ENCODE data around the gene CABP4. TPM values are rescaled to one million over a fixed set of nuclear protein-coding genes. Genes with fewer than 3 reads are reported as not detected.

Gene CABP4
- total RNA-seq: 0.52 TPM

DNA sequence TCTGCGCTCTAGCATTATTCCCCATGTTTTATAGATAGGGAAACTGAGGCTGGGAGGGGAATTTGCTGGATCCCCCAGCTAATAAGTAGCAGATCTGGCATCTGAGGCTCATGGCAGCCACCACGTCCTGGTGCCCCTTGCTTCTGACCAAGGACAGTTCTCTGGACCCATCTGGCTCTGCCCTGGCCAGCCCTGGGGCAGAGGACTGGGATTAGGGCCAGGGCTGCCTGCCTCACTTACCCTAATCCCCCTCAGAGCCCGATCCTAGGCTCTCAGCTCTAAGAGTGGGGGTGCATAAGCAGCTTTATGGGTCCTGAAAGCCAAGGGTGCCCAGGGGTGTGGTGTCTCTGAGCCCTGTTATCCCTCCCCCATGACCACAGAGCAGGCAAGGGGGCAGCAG lies at the start of gene CABP4:
CABP4 (plus strand) TSS at position 301 of the 400 bp plus-strand sequence; CDS start at position 371, 70 bp downstream.
- Histone ChIP-seq H3K27me3 (ENCODE audit: control insufficient read depth in 3 of 3, insufficient read depth in 3 of 3, low read length in 3 of 3) (peaks cover 0 to 6% (median 0%) of the 10 kb centered on the region in 3 donors), H3K36me3 (ENCODE audit: control insufficient read depth in 3 of 3, insufficient read depth in 3 of 3, low read length in 3 of 3) (no peaks in the 10 kb centered on the region), H3K9ac (ENCODE audit: low read depth in 1 of 3, low read length in 3 of 3) (no peak within 1 kb of the TSS), H3K27ac (ENCODE audit: low read depth, low read length) (no peak within 1 kb of the TSS), H3K4me1 (ENCODE audit: control insufficient read depth in 3 of 3, insufficient read depth in 3 of 3, low read length in 3 of 3) (peaks cover 0 to 8% (median 7%) of the 10 kb centered on the region in 3 donors), H3K9me3 (ENCODE audit: control insufficient read depth in 3 of 3, low read length in 3 of 3) (no peaks in the 10 kb centered on the region), H3K4me3 (ENCODE audit: low read length in 3 of 3) (no peak within 1 kb of the TSS)

DNA sequence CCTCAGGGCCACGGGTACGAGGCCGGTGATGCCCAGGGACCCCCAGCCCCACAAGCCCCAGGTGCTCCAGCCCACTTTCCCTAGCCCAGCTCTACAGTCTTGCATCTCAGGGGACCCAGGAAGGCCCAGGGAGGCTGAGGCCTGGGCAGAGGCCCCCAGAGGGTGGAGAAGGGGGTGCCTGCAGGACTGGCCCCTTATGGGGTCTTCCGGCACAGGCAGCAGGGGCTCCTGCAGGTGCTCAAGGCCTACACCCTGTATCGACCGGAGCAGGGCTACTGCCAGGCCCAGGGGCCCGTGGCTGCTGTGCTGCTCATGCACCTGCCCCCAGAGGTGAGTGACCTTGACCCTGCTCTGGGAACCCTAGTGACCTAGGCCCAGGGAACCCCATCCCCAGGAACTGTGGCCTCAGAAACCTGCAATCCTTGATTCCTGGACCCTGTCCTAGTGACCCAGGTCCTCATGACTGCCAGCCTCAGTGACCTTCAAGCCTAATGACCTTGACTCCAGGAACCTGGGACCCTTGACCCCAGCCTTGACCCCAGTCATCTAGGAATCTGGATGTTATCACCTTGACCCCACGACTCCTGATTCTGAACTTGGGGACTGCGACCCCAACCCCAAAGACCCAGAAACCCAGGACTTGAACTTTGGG lies 49.3 kb upstream of the CABP4 start:
- Histone ChIP-seq H3K27me3 (ENCODE audit: control insufficient read depth in 3 of 3, insufficient read depth in 3 of 3, low read length in 3 of 3) (peaks cover 19 to 44% (median 34%) of the 10 kb centered on the region in 3 donors), H3K36me3 (ENCODE audit: control insufficient read depth in 3 of 3, insufficient read depth in 3 of 3, low read length in 3 of 3) (no peaks in the 10 kb centered on the region), H3K27ac (ENCODE audit: low read depth, low read length) (no peak overlapping the region), H3K4me1 (ENCODE audit: control insufficient read depth in 3 of 3, insufficient read depth in 3 of 3, low read length in 3 of 3) (peaks cover 13 to 24% (median 19%) of the 10 kb centered on the region in 3 donors), H3K9ac (ENCODE audit: low read depth in 1 of 3, low read length in 3 of 3) (peak overlapping the region in 1 of 3 donors; percentile 40), H3K9me3 (ENCODE audit: control insufficient read depth in 3 of 3, low read length in 3 of 3) (no peaks in the 10 kb centered on the region), H3K4me3 (ENCODE audit: low read length in 3 of 3) (no peak overlapping the region)

DNA sequence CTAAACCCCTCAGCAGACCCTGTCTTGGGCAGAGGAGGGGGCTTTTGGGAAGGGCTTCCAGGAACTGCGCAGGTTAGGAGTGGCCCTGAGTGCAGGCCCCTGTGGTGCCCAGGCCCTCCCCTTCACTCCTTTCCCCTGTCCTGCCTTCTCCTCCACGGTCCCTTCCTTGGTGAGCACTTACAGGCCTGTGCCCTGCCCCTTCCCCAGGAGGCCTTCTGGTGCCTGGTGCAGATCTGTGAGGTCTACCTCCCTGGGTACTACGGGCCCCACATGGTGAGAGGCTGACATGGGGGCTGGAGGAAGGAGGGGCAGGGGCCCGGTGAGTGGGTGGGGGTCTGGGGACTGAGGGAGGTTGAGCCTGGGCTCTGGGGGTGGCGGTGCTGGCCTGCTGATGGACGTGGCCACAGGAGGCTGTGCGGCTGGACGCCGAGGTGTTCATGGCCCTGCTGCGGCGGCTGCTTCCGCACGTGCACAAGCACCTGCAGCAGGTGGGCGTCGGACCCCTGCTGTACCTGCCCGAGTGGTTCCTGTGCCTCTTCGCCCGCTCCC lies 48.7 kb upstream of the CABP4 start:
- no peaks in the 10 kb centered on the region for H3K36me3 ChIP-seq (ENCODE audit: control insufficient read depth in 3 of 3, insufficient read depth in 3 of 3, low read length in 3 of 3)
- H3K27me3 ChIP-seq (ENCODE audit: control insufficient read depth in 3 of 3, insufficient read depth in 3 of 3, low read length in 3 of 3): peaks cover 25 to 50% (median 37%) of the 10 kb centered on the region in 3 donors
- H3K4me1 ChIP-seq (ENCODE audit: control insufficient read depth in 3 of 3, insufficient read depth in 3 of 3, low read length in 3 of 3): peaks cover 10 to 20% (median 17%) of the 10 kb centered on the region in 3 donors
- no peak overlapping the region for H3K4me3 ChIP-seq (ENCODE audit: low read length in 3 of 3)
- no peak overlapping the region for H3K27ac ChIP-seq (ENCODE audit: low read depth, low read length)
- H3K9ac ChIP-seq (ENCODE audit: low read depth in 1 of 3, low read length in 3 of 3): peak overlapping the region in 1 of 3 donors; percentile 40
- no peaks in the 10 kb centered on the region for H3K9me3 ChIP-seq (ENCODE audit: control insufficient read depth in 3 of 3, low read length in 3 of 3)

DNA sequence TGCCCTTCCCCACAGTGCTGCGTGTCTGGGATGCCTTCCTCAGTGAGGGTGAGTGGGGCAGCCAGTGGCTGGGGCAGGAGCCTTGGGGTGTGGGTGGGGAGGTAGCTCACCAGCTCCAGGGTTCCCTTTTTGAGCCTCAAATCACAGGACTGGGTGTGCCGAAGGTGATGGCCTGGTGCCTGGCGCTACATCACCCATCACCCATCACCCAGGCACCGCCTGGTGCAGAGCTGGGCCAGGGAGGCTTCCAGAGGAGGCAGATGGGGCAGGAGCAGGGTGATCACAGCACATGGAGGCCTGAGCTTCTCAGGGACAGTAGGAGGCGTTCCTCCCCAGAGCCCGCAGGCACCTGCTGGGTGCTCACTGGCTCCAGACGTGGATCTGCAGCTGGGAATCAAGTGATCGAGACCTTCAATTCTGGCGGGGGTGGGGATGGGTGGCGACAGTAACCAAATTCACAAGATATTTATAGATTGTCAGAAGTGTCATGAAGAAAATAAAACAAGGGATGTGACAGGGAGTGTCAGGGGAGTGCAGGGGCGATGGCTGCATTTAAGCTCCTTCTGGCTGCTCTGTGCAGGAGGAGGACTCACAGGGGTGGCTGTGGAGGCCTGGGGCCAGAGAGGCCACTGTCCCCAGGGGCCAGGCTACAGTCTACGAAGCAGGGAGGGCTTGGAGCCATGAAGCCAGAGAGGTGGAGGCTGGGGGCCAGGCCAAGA lies 48.0 kb upstream of the CABP4 start:
- no peaks in the 10 kb centered on the region for H3K9me3 ChIP-seq (ENCODE audit: control insufficient read depth in 3 of 3, low read length in 3 of 3)

DNA sequence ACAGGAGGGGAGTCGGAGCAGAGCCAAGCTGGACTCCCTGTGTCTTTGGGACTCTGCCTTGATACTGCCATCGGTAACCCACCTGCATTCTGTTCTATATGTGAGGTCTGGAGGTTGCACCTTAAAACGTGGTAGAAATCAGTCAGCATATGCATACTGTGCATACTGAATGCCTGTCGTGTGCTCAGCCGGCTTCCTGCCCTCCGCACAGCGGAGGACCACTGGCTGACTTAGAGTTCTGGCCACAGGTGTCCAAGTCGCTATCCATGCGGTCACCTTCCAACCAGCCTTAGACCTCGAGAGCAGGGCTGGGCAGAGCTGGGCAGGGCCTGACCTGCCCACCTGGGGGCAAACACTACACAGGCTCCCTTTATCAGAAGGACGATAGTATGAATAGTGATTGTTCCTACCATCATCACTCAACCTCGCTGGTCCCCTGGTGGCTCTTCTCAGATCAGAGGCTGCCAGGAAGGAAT lies 47.4 kb upstream of the CABP4 start:
- H3K4me3 ChIP-seq (ENCODE audit: low read length in 3 of 3): no peak overlapping the region
- peaks cover 6 to 17% (median 13%) of the 10 kb centered on the region in 3 donors for H3K4me1 ChIP-seq (ENCODE audit: control insufficient read depth in 3 of 3, insufficient read depth in 3 of 3, low read length in 3 of 3)
- H3K9ac ChIP-seq (ENCODE audit: low read depth in 1 of 3, low read length in 3 of 3): no peak overlapping the region
- no peak overlapping the region for H3K27ac ChIP-seq (ENCODE audit: low read depth, low read length)
- no peaks in the 10 kb centered on the region for H3K9me3 ChIP-seq (ENCODE audit: control insufficient read depth in 3 of 3, low read length in 3 of 3)
- H3K27me3 ChIP-seq (ENCODE audit: control insufficient read depth in 3 of 3, insufficient read depth in 3 of 3, low read length in 3 of 3): peaks cover 37 to 62% (median 42%) of the 10 kb centered on the region in 3 donors
- H3K36me3 ChIP-seq (ENCODE audit: control insufficient read depth in 3 of 3, insufficient read depth in 3 of 3, low read length in 3 of 3): no peaks in the 10 kb centered on the region

More for the DNA sequence above, 48.0 kb upstream of the CABP4 start:
- Histone ChIP-seq H3K27me3 (ENCODE audit: control insufficient read depth in 3 of 3, insufficient read depth in 3 of 3, low read length in 3 of 3) (peaks cover 32 to 56% (median 42%) of the 10 kb centered on the region in 3 donors), H3K4me1 (ENCODE audit: control insufficient read depth in 3 of 3, insufficient read depth in 3 of 3, low read length in 3 of 3) (peaks cover 7 to 18% (median 14%) of the 10 kb centered on the region in 3 donors), H3K4me3 (ENCODE audit: low read length in 3 of 3) (no peak overlapping the region), H3K27ac (ENCODE audit: low read depth, low read length) (no peak overlapping the region), H3K9ac (ENCODE audit: low read depth in 1 of 3, low read length in 3 of 3) (no peak overlapping the region), H3K36me3 (ENCODE audit: control insufficient read depth in 3 of 3, insufficient read depth in 3 of 3, low read length in 3 of 3) (no peaks in the 10 kb centered on the region)

DNA sequence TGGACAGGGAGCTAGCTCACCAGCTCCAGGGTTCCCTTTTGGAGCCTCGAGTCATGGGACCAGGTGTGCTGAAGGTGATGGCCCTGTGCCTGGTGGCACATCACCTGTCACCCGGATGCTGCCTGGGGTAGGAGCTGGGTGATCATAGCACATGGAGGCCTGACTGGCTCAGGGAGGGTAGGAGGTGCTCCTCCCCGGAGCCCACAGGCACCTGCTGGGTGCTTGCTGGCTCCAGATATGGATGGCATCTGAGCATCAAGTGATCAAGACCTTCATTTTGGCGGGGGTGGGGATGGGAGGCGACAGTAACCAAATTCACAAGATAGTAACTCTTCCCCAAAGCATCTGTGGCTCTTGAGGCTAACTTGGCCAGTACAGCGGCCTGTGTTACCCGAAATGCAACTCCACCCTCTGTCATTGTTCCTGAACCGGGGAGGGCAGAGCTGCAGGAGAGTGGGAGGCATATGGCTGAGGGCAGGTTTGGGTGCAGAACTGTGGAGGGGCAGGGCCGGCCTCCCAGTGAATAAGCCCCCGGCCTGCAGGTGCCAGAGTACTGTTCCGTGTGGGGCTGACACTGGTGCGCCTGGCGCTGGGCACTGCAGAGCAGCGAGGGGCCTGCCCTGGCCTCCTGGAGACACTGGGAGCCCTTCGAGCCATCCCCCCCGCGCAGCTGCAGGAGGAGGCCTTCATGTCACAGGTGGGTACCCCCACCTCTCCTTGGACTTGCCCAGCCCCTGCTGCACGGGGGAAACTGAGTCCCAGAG lies 46.5 kb upstream of the CABP4 start:
- Histone ChIP-seq H3K27ac (ENCODE audit: low read depth, low read length) (no peak overlapping the region), H3K4me3 (ENCODE audit: low read length in 3 of 3) (no peak overlapping the region), H3K27me3 (ENCODE audit: control insufficient read depth in 3 of 3, insufficient read depth in 3 of 3, low read length in 3 of 3) (peaks cover 39 to 63% (median 42%) of the 10 kb centered on the region in 3 donors), H3K36me3 (ENCODE audit: control insufficient read depth in 3 of 3, insufficient read depth in 3 of 3, low read length in 3 of 3) (no peaks in the 10 kb centered on the region), H3K4me1 (ENCODE audit: control insufficient read depth in 3 of 3, insufficient read depth in 3 of 3, low read length in 3 of 3) (peaks cover 6 to 17% (median 13%) of the 10 kb centered on the region in 3 donors), H3K9ac (ENCODE audit: low read depth in 1 of 3, low read length in 3 of 3) (no peak overlapping the region), H3K9me3 (ENCODE audit: control insufficient read depth in 3 of 3, low read length in 3 of 3) (no peaks in the 10 kb centered on the region)

DNA sequence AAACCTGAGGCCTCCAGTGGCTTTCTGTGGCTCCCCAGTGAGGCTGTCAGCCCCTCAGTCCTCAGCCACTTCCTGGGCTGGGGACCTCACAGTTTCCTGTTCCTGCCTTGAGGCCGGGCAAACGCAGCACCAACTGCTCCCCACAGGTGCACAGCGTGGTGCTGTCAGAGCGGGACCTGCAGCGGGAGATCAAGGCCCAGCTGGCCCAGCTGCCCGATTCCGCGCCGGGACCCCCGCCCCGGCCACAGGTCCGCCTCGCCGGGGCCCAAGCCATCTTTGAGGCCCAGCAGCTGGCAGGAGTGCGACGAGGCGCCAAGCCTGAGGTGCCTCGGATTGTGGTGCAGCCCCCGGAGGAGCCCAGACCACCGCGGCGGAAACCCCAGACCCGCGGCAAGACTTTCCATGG lies 45.9 kb upstream of the CABP4 start:
- Histone ChIP-seq H3K4me3 (ENCODE audit: low read length in 3 of 3) (no peak overlapping the region), H3K27ac (ENCODE audit: low read depth, low read length) (no peak overlapping the region), H3K4me1 (ENCODE audit: control insufficient read depth in 3 of 3, insufficient read depth in 3 of 3, low read length in 3 of 3) (peaks cover 6 to 17% (median 13%) of the 10 kb centered on the region in 3 donors), H3K9ac (ENCODE audit: low read depth in 1 of 3, low read length in 3 of 3) (no peak overlapping the region), H3K27me3 (ENCODE audit: control insufficient read depth in 3 of 3, insufficient read depth in 3 of 3, low read length in 3 of 3) (peaks cover 39 to 63% (median 42%) of the 10 kb centered on the region in 3 donors), H3K9me3 (ENCODE audit: control insufficient read depth in 3 of 3, low read length in 3 of 3) (no peaks in the 10 kb centered on the region), H3K36me3 (ENCODE audit: control insufficient read depth in 3 of 3, insufficient read depth in 3 of 3, low read length in 3 of 3) (no peaks in the 10 kb centered on the region)

DNA sequence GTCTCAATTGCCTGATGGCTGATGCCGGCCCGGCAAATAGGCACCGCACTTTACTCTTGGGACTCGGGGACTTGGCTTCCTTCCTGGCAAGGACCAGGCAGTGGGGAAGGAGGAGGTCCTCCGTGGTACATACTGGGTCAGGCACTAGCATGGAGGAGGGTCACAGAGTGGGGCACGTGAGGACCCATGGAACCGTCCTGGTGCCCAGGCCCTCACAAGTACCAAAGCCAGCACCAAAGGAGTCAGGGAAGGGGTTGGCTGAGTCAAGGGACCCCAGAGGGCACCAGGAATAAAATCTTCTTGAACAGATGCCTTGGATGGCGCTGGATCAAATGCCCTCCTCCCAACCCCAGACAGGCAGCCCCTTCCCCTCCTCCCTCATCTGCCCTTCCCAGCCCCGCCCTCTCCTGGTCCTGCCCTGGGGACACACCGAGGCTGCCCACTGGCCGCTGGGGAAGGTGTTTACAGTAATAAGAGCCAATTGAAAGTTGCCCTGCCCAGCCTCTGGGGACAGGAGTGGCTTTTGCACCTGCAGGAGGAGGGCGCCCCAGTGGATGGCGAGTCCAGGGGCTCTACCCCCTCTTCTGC lies 45.3 kb upstream of the CABP4 start:
- no peak overlapping the region for H3K27ac ChIP-seq (ENCODE audit: low read depth, low read length)
- H3K4me3 ChIP-seq (ENCODE audit: low read length in 3 of 3): no peak overlapping the region
- H3K9ac ChIP-seq (ENCODE audit: low read depth in 1 of 3, low read length in 3 of 3): peak overlapping the region in 1 of 3 donors; percentile 16
- peaks cover 40 to 63% (median 42%) of the 10 kb centered on the region in 3 donors for H3K27me3 ChIP-seq (ENCODE audit: control insufficient read depth in 3 of 3, insufficient read depth in 3 of 3, low read length in 3 of 3)
- H3K36me3 ChIP-seq (ENCODE audit: control insufficient read depth in 3 of 3, insufficient read depth in 3 of 3, low read length in 3 of 3): no peaks in the 10 kb centered on the region
- H3K9me3 ChIP-seq (ENCODE audit: control insufficient read depth in 3 of 3, low read length in 3 of 3): no peaks in the 10 kb centered on the region
- H3K4me1 ChIP-seq (ENCODE audit: control insufficient read depth in 3 of 3, insufficient read depth in 3 of 3, low read length in 3 of 3): peaks cover 8 to 18% (median 14%) of the 10 kb centered on the region in 3 donors

DNA sequence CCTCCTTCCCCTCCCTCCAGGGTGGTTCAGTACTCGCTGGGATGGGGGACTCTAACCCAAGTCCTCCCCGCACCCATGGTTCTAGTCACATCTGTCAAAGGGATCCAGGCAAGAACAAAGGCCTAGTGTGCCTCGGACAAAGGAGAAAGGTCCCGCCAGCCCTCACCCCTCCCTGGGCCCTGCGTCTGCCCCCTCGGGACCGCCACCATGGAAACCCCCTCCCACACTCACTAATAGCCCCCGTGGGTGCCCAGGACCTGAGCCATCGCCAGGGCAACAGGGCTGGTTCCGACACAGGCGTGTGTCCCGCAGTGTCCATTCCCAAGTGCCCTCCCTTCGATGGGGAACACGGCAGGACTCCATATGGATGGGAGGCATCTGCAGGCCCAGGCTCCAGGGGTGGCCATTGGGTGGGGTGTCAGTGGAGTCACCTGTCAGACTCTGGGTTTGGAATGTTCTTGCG lies 44.8 kb upstream of the CABP4 start:
- H3K9ac ChIP-seq (ENCODE audit: low read depth in 1 of 3, low read length in 3 of 3): peak overlapping the region in 1 of 3 donors; percentile 16
- peaks cover 42 to 60% (median 44%) of the 10 kb centered on the region in 3 donors for H3K27me3 ChIP-seq (ENCODE audit: control insufficient read depth in 3 of 3, insufficient read depth in 3 of 3, low read length in 3 of 3)
- H3K4me1 ChIP-seq (ENCODE audit: control insufficient read depth in 3 of 3, insufficient read depth in 3 of 3, low read length in 3 of 3): peaks cover 11 to 22% (median 18%) of the 10 kb centered on the region in 3 donors
- H3K36me3 ChIP-seq (ENCODE audit: control insufficient read depth in 3 of 3, insufficient read depth in 3 of 3, low read length in 3 of 3): no peaks in the 10 kb centered on the region
- no peak overlapping the region for H3K4me3 ChIP-seq (ENCODE audit: low read length in 3 of 3)
- H3K9me3 ChIP-seq (ENCODE audit: control insufficient read depth in 3 of 3, low read length in 3 of 3): no peaks in the 10 kb centered on the region
- no peak overlapping the region for H3K27ac ChIP-seq (ENCODE audit: low read depth, low read length)

Data from skeletal muscle tissue (tissue), 4 donors.